Breast epithelium (tissue), 4 donors: ENCODE data around the gene CTSW. TPM values are rescaled to one million over a fixed set of nuclear protein-coding genes. Genes with fewer than 3 reads are reported as not detected.
A peak's percentile ranks its signal among the peaks of the same experiment; 100 is the strongest.

ENCODE experiments used
- DNase-seq, 2 donors: peaks; one replicate each; pipeline ENCODE4 v3.0.0-alpha.2; 2019; ENCODE audit warnings: low spot score in 2 of 2
- H3K27ac ChIP-seq, 2 donors: fragments of 200-600 bp; sonication (generic) in 1 of 2; one replicate each; pipeline ENCODE4 v1.5.1; 2016 to 2019; ENCODE audit warnings: mild to moderate bottlenecking in 1 of 2
- H3K27me3 ChIP-seq, 2 donors: fragments of 200-600 bp; sonication (generic) in 1 of 2; one replicate each; pipeline versions ENCODE4 v1.5.1 to v1.6.0; 2017 to 2019; ENCODE audit warnings: control low read depth in 1 of 2, mild to moderate bottlenecking in 1 of 2
- H3K36me3 ChIP-seq: fragments of 200-600 bp; one replicate; pipeline ENCODE4 v1.5.1; 2019
- H3K4me1 ChIP-seq, 2 donors: fragments of 200-600 bp; sonication (generic); one replicate each; pipeline ENCODE4 v1.5.1; 2016 to 2019; ENCODE audit warnings: control low read depth in 1 of 2
- H3K4me3 ChIP-seq, 3 donors: fragments of 200-600 bp; sonication (generic); 1 replicate in 2 of 3; 2 replicates in 1 of 3; pipeline ENCODE4 v1.5.1; 2016 to 2019; ENCODE audit warnings: mild to moderate bottlenecking in 3 of 3, moderate library complexity in 2 of 3
- H3K9me3 ChIP-seq, 2 donors: fragments of 200-600 bp; sonication (generic) in 1 of 2; one replicate each; pipeline ENCODE4 v1.5.1; 2016 to 2019; ENCODE audit warnings: control low read depth in 1 of 2
- CTCF ChIP-seq, 3 donors: fragments of 450-650 bp; IDR thresholded peaks; one replicate each; pipeline ENCODE4 v1.5.1; 2016 to 2017; ENCODE audit warnings: antibody characterized with exemption in 3 of 3, mild to moderate bottlenecking in 3 of 3, moderate library complexity in 3 of 3
- POLR2A ChIP-seq: fragments of 450-650 bp; IDR thresholded peaks from one replicate; pipeline ENCODE4 v1.6.1; 2016; ENCODE audit warnings: antibody characterized with exemption, mild to moderate bottlenecking, moderate library complexity
- POLR2AphosphoS5 ChIP-seq, 3 donors: sonication (generic); formaldehyde crosslinking; IDR thresholded peaks; one replicate each; pipeline ENCODE4 v1.6.1; 2017; ENCODE audit warnings: antibody characterized with exemption in 3 of 3
- intact Hi-C: fragments of 100-400 bp; cut with DNase I; formaldehyde crosslinking; loops from one replicate; pipeline ENCODE4 v1.15.1; 2023; ENCODE audit warnings: low total_unique reads
- total RNA-seq, 3 donors: library from RNA; depleted of rRNA; stranded (reverse); fragments of >200 nt; gene quantifications; one replicate each; pipeline ENCODE4 v1.1.0, GENCODE V29; 2016

CTSW gene
- total RNA-seq, 3 donors from 2014 or later = 1.6 to 4.0 (median 1.9) TPM

- H3K27ac ChIP-seq = no peak overlapping the region
- no peak overlapping the region for H3K4me3 ChIP-seq
- DNase-seq = no peak
- no peak for TF ChIP-seq POLR2A
- no peak for TF ChIP-seq CTCF (IDR thresholded peaks at IDR 0.05)
- no peak for TF ChIP-seq POLR2AphosphoS5 (IDR thresholded peaks at IDR 0.05)
- no peaks in the 10 kb centered on the region for H3K27me3 ChIP-seq
- H3K36me3 ChIP-seq = no peaks in the 10 kb centered on the region
- H3K4me1 ChIP-seq = peaks cover 3 to 8% of the 10 kb centered on the region in 2 donors
- peaks cover 0 to 8% of the 10 kb centered on the region in 2 donors for H3K9me3 ChIP-seq
- intact Hi-C loops = no loop called here
These were observed 26.2 kb upstream of the CTSW start for GRCh38 chr11:65853246-65853979.

- Histone ChIP-seq H3K9me3 (peaks cover 0 to 8% of the 10 kb centered on the region in 2 donors), H3K4me1 (peaks cover 3 to 8% of the 10 kb centered on the region in 2 donors), H3K36me3 (no peaks in the 10 kb centered on the region), H3K4me3 (no peak overlapping the region), H3K27me3 (no peaks in the 10 kb centered on the region), H3K27ac (no peak overlapping the region)
- DNase-seq = no peak
- TF ChIP-seq CTCF (IDR thresholded peaks at IDR 0.05) = no peak
- TF ChIP-seq POLR2A = no peak
- no peak for TF ChIP-seq POLR2AphosphoS5 (IDR thresholded peaks at IDR 0.05)
- intact Hi-C loops = no loop called here
These were observed 25.5 kb upstream of the CTSW start for GRCh38 chr11:65854161-65854592.

GRCh38 chr11:65854852-65855837, 24.5 kb upstream of the CTSW start:
- no peaks in the 10 kb centered on the region for H3K27me3 ChIP-seq
- peaks cover 3 to 8% of the 10 kb centered on the region in 2 donors for H3K4me1 ChIP-seq
- H3K27ac ChIP-seq = no peak overlapping the region
- intact Hi-C loops = no loop called here
- peaks cover 0 to 8% of the 10 kb centered on the region in 2 donors for H3K9me3 ChIP-seq
- H3K36me3 ChIP-seq = no peaks in the 10 kb centered on the region
- no peak overlapping the region for H3K4me3 ChIP-seq
- DNase-seq = no peak
- TF ChIP-seq CTCF (IDR thresholded peaks at IDR 0.05) (no peak), POLR2A (no peak), POLR2AphosphoS5 (IDR thresholded peaks at IDR 0.05) (no peak)

- Histone ChIP-seq H3K27ac (peak overlapping the region; percentile 97 to 99), H3K36me3 (no peaks in the 10 kb centered on the region), H3K27me3 (no peaks in the 10 kb centered on the region), H3K4me3 (peak overlapping the region; percentile 85 to 100 (median 99)), H3K4me1 (peaks cover 3 to 8% of the 10 kb centered on the region in 2 donors), H3K9me3 (peaks cover 0 to 8% of the 10 kb centered on the region in 2 donors)
- TF ChIP-seq POLR2AphosphoS5 (IDR thresholded peaks at IDR 0.05) = no peak
- no peak for TF ChIP-seq CTCF (IDR thresholded peaks at IDR 0.05)
- TF ChIP-seq POLR2A = no peak
- no peak for DNase-seq
- intact Hi-C loops = no loop called here
These were observed 23.7 kb upstream of the CTSW start for GRCh38 chr11:65855927-65856363.
